GM03348 (cell line): Measurements from ENCODE around the gene GPX1.
"Not testable (repeated sequence)": the region's sequence is repeated elsewhere in the genome, so short reads cannot be mapped to it uniquely, and the experiment has no call there.

Experiments used
- DNase-seq: peaks from one replicate; pipeline ENCODE4 v3.0.0; 2012; ENCODE audit warnings: low spot score

The GPX1 gene

GRCh38 chr3:49357443-49358216, 523 bp downstream of the GPX1 start:
- peak; percentile 87 for DNase-seq

DNA sequence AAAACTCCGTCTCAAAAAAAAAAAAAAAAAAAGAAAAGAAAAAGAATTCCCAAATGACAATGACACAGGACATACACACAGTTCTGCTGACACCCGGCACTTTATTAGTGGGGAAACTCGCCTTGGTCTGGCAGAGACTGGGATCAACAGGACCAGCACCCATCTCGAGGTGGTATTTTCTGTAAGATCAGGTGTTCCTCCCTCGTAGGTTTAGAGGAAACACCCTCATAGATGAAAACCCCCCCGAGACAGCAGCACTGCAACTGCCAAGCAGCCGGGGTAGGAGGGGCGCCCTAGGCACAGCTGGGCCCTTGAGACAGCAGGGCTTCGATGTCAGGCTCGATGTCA, 1.1 kb downstream of the GPX1 start:
- DNase-seq: not testable (repeated sequence)

GRCh38 chr3:49352890-49353421, 5.2 kb downstream of the GPX1 start:
- DNase-seq: no peak

- DNase-seq: no peak
Measured at GRCh38 chr3:49352281-49352680, 5.9 kb downstream of the GPX1 start.

GRCh38 chr3:49351521-49352011, 6.6 kb downstream of the GPX1 start:
- peak; percentile 74 for DNase-seq

GRCh38 chr3:49349348-49350114, 8.6 kb downstream of the GPX1 start:
- no peak for DNase-seq

DNA sequence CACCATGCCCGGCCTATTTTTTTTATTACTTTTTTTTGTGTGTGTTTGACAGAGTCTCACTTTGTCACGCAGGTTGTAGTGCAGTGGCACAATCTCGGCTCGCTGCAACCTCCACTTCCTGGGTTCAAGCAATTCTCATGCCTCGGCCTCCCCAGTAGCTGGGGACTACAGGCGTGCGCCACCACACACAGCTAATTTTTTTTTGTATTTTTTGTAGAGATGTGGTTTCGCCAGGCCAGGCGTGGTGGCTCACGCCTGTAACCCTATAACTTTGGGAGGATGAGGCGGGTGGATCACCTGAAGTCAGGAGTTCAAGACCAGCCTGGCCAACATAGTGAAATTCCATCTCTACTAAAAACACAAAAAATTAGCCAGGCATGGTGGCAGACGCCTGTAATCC, 9.8 kb downstream of the GPX1 start:
- not testable (repeated sequence) for DNase-seq

DNA sequence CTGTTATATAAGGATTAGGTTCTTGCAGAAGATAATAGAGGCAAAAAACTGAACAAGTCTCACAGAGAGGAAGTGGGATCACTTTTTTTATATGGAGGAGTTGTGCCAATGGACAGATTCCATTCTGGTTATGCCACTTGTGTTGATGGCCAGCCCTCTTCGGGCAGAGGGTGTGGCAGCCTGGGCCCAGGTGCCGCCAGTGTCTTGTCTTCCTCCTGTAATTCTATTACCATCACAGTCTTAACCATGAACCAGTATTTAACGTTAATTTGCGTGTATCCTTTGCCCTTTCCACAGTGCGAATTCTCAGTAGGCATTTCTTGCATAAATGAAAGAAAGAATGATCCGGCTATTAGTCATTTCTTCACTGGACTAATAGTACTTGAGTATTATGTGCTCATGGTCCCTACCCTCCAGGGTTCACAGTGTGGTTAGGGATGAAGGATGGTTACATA, 11.3 kb downstream of the GPX1 start:
- peak; percentile 64 for DNase-seq

DNA sequence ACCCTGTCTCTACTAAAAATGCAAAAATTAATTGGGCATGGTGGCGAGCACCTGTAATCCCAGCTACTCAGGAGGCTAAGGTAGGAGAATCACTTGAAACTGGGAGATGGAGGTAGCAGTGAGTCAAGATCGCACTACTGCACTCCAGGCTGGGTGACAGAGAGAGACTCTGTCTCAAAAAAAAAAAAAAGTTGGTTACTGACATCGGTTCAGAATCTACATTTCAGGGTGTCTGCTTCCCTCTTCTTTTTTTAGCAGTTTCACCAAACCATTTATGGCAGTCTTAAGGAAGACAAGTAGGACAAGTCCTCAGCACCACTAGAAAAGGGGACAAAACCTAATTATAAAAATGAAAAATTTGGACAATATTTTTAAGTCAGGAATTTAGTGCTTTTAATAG, 15.0 kb downstream of the GPX1 start:
- DNase-seq: no peak

GRCh38 chr3:49341996-49342395, 16.2 kb downstream of the GPX1 start:
- no peak for DNase-seq

GRCh38 chr3:49339941-49340800, 18.0 kb downstream of the GPX1 start, which contains the start of gene USP4:
Gene USP4 (minus strand): TSS chr3:49340053. CDS start chr3:49340024, 29 bp downstream.
- peak; percentile 95 for DNase-seq

- peak; percentile 55 for DNase-seq
Measured at GRCh38 chr3:49339581-49339940, 18.6 kb downstream of the GPX1 start.

DNA sequence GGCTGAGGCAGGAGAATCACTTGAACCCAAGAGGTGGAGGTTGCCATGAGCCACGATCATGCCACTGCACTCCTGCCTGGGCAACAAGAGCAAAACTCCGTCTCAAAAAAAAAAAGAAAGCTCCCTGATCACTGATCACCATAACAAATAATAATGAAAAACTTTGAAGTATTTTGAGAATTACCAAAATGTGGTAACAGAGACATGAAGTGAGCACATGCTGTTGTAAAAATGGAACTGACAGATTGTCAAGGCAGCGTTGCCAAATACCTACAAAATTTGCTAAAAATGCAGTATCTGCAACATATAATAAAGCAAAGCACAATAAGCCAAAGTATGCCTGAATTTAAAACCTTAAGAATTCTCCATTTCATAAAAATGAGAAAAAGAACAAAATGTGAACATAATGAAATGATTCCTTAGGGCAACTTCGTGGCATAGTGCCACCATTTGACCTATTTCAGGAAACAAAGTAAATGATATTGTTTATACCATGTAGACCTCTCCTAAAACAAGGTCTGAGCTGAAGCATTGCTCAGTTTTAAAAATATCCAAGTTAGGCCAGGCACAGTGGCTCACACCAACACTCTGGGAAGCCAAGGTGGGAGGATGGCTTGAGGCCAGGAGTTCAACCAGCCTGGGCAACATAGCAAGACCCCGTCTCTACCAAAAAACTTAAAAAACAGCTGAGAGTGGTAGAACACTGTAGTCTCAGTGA, 24.1 kb downstream of the GPX1 start:
- no peak for DNase-seq

DNA sequence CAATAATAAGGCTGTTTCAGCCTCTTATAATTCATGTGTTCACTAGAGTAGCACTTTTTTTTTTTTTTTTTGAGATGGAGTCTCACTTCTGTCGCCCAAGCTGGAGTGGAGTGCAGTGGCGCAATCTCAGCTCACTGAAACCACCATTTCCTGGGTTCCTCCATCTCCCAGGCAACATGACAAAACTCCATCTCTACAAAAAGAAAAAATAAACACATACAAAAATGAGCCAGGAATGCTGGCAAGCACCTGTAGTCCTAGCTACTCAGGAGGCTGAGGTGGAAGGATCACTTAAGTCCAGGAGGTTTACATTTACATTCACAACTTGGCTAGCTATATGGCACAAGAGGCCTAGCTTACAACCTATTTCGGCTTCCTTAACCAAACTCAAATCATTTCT, 25.1 kb downstream of the GPX1 start:
- no peak for DNase-seq

- DNase-seq: no peak
Measured at GRCh38 chr3:49329186-49329585, 29.0 kb downstream of the GPX1 start.

DNA sequence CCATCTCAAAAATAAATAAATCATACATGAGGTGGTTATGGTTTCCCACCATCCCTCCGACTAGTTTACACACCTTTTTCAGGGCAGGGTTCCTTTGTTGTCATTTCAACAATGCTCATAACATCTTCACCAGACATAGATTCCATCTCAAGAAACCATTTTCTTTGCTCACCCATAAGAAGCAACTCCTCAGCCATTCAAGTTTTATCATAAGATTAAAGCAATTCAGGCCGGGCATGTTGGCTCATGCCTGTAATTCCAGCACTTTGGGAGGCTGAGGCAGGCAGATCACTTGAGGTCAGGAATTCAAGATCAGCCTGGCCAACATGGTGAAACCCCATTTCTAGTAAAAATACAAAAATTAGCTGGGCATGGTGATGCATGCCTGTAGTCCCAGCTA, 29.8 kb downstream of the GPX1 start:
- not testable (repeated sequence) for DNase-seq

DNA sequence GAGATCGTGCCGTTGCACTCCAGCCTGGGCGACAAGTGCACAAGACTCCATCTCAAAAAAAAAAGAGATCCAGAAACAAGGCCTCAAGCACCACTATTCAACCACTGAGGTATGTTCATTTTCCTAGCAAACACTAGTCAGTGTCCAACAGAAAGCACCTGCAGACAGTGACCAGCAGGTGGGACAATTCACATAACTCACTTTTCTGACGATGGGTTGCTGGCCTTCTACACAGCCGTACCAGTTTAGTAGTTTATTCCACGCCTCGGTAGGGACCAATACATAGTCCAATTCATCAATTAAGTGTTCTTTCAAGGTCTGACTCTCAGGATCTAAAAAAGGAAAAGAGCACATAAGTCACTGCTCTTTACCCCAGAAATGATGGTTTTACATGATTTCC, 30.7 kb downstream of the GPX1 start:
- no peak for DNase-seq

DNA sequence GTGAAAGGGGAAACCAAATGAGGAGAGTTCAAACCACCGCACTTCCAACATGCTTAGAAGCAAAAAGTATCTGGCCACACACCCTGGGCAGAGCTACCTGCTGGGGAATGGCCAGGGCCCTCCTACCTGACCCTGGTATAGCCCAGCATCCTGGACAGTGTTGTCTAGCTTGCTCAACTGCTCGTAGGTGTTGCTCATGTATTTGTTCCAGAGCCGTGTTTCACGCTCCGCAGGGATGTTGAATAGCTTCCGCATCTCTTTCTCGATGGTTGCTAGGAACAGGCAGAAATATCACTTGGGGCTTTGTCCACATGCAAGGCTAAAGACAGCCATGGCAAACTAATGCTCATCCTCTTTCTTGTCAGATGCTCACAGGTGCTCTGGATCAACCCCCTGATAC, 33.4 kb downstream of the GPX1 start:
- DNase-seq: no peak

DNA sequence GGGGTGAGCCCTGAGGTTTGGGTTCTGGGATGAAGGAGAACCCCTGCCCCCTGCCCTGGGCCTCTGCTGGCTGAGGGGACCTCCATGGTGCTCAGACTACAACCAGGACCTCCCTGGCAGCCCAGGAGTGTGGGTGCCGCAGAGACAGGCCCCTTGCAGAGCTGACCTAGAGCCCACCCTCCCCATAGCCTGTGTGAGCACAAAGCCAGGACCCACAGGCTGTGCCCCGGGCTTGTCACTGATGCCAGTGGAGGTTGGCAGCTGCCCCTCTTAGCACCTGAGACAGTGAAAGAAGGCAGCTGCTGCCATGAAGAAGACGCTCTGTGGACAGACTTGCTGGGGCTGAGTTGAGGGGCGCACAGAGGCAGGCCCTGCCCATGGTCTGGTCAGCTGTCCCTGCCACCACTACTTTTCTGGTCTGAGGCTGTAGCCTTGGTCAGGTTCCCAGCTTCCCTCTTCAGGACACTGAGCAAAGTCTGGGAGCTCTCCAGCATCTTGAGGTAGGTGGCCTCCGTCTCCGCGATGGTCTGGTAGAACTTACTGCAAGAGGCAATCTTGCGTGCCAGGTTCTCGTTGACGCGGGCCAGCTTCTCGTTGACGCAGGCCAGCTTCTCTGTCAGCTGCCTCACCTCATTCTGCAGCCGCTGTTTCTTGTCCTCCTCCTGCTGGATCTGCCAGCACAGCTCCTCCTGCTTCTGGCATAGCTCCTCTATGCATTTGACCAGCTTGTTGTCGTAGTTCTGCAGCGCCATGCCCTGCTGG, 41.3 kb downstream of the GPX1 start:
- no peak for DNase-seq

- DNase-seq: no peak
Measured at GRCh38 chr3:49313896-49314688, 44.1 kb downstream of the GPX1 start.
